ENCODE measurements around the gene EPX. TPM values are rescaled to one million over a fixed set of nuclear protein-coding genes. Genes with fewer than 3 reads are reported as not detected.

The EPX gene
- total RNA-seq, 2 experiments from 2014 or later, result not detected

DNA sequence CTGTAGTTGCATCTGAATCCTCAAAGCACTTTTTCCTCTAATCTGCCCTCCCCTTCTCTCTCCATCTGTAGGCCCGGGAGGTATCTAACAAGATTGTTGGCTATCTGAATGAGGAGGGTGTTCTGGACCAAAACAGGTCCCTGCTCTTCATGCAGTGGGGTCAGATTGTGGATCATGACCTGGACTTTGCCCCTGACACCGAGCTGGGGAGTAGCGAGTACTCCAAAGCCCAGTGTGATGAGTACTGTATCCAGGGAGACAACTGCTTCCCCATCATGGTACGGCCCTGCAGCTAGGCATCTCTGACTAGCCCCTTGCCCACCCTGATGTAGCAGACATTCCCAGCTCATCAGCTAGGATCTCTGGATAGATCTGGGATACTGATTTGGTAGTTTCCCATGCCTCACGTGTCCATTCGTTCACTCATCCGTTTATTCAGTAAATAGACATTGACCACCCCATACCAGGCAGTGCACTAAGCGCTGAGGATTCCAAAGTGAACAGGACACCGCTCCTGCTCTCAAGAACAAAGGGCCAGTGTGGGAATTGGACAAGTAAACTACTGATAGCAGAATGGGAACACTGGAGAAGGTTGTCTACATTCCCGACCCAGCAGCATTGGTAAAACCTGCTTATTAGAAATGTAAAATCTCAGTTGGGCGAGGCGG is 58.0 kb downstream of the EPX start:
- intact Hi-C loops (cut with micrococcal nuclease), result no loop called here
- ATAC-seq (no peak), DNase-seq (no peak)
- TF ChIP-seq, protein P1, sequence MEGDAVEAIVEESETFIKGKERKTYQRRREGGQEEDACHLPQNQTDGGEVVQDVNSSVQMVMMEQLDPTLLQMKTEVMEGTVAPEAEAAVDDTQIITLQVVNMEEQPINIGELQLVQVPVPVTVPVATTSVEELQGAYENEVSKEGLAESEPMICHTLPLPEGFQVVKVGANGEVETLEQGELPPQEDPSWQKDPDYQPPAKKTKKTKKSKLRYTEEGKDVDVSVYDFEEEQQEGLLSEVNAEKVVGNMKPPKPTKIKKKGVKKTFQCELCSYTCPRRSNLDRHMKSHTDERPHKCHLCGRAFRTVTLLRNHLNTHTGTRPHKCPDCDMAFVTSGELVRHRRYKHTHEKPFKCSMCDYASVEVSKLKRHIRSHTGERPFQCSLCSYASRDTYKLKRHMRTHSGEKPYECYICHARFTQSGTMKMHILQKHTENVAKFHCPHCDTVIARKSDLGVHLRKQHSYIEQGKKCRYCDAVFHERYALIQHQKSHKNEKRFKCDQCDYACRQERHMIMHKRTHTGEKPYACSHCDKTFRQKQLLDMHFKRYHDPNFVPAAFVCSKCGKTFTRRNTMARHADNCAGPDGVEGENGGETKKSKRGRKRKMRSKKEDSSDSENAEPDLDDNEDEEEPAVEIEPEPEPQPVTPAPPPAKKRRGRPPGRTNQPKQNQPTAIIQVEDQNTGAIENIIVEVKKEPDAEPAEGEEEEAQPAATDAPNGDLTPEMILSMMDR (IDR thresholded peaks at IDR 0.05), result no peak
- Mint-ChIP-seq H3K27me3 (peaks cover 11% of the 10 kb centered on the region), H3K4me1 (ENCODE audit: low read depth) (peaks cover 10% of the 10 kb centered on the region), H3K27ac (no peak overlapping the region), H3K4me3 (no peak overlapping the region), H3K36me3 (ENCODE audit: low read depth) (no peaks in the 10 kb centered on the region), H3K9me3 (no peaks in the 10 kb centered on the region)
- ChIA-PET POLR2A (interaction anchor here (1.1 to 1.8 kb wide), 4 partner anchors 15 to 99 kb away, joined by 3 to 4 read pairs (median 3); no protein-coding TSS in a partner anchor), CTCF (interaction anchor here (0.6 to 4.3 kb wide), 36 partner anchors 8 to 420 kb away, joined by 3 to 33 read pairs (median 4); partner anchors contain the start of genes HSF5, LPO, MKS1 and RNF43)

GRCh38 chr17:58252141-58252540 is 59.6 kb downstream of the EPX start:
- peaks cover 10% of the 10 kb centered on the region for H3K4me1 Mint-ChIP-seq (ENCODE audit: low read depth)
- no peak overlapping the region for H3K4me3 Mint-ChIP-seq
- intact Hi-C loops (cut with micrococcal nuclease), result no loop called here
- DNase-seq, result no peak
- H3K9me3 Mint-ChIP-seq, result no peaks in the 10 kb centered on the region
- ATAC-seq, result no peak
- peaks cover 14% of the 10 kb centered on the region for H3K27me3 Mint-ChIP-seq
- no peaks in the 10 kb centered on the region for H3K36me3 Mint-ChIP-seq (ENCODE audit: low read depth)
- CTCF ChIA-PET, result interaction anchor here (1.0 to 1.1 kb wide), 3 partner anchors 52 to 236 kb away, joined by 3 read pairs; partner anchors contain the start of gene HSF5
- POLR2A ChIA-PET, result no interaction called here
- TF ChIP-seq, protein P1 (IDR thresholded peaks at IDR 0.05), result no peak
- H3K27ac Mint-ChIP-seq, result no peak overlapping the region

DNA sequence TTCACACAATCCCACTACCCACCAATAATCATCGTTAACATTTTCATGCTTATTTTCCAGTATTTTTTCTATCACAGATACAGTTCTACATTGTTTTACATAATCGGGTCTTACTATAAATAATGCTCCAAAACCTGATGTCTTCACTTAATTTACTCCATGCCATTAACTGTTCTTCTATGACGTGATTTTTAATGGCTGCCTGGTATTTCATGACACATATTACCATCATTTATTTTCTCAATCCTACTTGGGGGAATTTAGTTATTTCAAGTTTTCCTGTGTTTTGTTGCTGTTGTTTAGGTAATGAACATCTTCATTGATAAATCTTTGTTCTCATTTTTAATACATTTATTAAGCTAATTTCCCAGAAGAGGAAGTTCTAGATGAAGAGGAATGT is 60.6 kb downstream of the EPX start:
- Mint-ChIP-seq H3K27me3 (peaks cover 17% of the 10 kb centered on the region), H3K27ac (no peak overlapping the region), H3K4me1 (ENCODE audit: low read depth) (peaks cover 4% of the 10 kb centered on the region), H3K9me3 (no peaks in the 10 kb centered on the region), H3K4me3 (no peak overlapping the region), H3K36me3 (ENCODE audit: low read depth) (no peaks in the 10 kb centered on the region)
- CTCF ChIA-PET, result no interaction called here
- no peak for DNase-seq
- intact Hi-C loops (cut with micrococcal nuclease), result no loop called here
- ATAC-seq, result no peak
- TF ChIP-seq, protein P1 (IDR thresholded peaks at IDR 0.05), result no peak
- POLR2A ChIA-PET, result no interaction called here

Other genes with a start within 250 kb of the EPX start
- gene CUEDC1, start 237.3 kb upstream of the EPX start, total RNA-seq, result under 1 TPM; 0.29 to 0.40 TPM
- 10 to 100 TPM; 17.9 to 19.6 TPM for gene VEZF1, start 204.5 kb upstream of the EPX start, total RNA-seq
- 100 to 1,000 TPM; 333 to 342 TPM for gene SRSF1, start 185.5 kb upstream of the EPX start, total RNA-seq
- gene DYNLL2, start 109.3 kb upstream of the EPX start, total RNA-seq, result 10 to 100 TPM; 25.6 to 26.1 TPM
- gene OR4D1, start 44.3 kb upstream of the EPX start, total RNA-seq, result under 1 TPM; 0.22 to 0.25 TPM
- not detected for gene OR4D2, start 25.7 kb upstream of the EPX start, total RNA-seq
- 10 to 100 TPM; 20.7 to 24.8 TPM for gene MKS1, start 26.5 kb downstream of the EPX start, total RNA-seq
- not detected for gene LPO, start 45.9 kb downstream of the EPX start, total RNA-seq
- gene MPO, start 88.2 kb downstream of the EPX start, total RNA-seq, result not detected
- gene TSPOAP1, start 136.1 kb downstream of the EPX start, total RNA-seq, result 10 to 100 TPM; 21.1 to 24.1 TPM
- 100 to 1,000 TPM; 104 to 110 TPM for gene SUPT4H1, start 159.5 kb downstream of the EPX start, total RNA-seq
- 1 to 10 TPM in 1 of 2 experiments, under 1 TPM in 1; 0.34 to 1.1 TPM for gene RNF43, start 224.8 kb downstream of the EPX start, total RNA-seq